ENCODE results near the gene CAPG. TPM values are rescaled to one million over a fixed set of nuclear protein-coding genes. Genes with fewer than 3 reads are reported as not detected.

CAPG gene
- total RNA-seq, 1 experiment from 2014 or later, result 117 TPM

DNA sequence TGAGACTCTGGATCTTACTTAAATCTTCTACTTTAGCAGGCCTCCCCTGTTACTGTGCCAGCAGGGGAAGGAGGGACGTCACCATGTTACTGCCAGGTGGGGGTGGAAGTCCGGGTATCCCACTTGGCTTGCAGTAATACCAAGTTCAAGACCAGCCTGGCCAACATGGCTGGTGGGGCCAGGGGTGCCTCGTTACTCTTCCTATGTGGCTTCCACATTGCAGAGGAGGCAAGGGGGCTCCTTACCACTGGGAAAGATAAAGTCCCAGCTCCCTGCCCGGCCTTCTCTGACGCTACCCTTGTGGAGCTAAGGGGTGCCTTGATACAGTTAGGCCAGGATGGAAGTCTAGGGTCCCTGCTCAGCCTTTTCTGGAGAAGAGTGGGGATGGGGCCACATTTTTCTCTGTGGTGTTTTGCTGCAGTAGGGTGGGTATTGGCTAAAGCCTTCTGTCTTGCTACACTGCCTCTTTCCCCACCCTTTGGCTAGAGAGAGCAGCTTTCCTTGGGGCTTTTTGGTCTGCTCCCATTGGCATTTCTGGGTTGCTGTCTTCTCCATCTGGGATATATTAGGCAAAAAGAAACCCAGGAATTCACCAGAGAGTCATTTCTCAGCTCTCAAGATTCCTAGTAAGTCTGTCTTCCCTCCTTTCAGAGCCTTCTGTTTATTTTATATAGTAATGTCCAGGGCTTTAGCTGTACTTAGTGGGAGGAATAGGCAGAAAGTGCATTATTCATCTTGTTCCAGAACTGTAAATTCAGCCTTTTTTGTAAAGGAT lies 33.7 kb downstream of the CAPG start:
- H3K4me3 Mint-ChIP-seq, result no peak overlapping the region
- TF ChIP-seq, protein P1, sequence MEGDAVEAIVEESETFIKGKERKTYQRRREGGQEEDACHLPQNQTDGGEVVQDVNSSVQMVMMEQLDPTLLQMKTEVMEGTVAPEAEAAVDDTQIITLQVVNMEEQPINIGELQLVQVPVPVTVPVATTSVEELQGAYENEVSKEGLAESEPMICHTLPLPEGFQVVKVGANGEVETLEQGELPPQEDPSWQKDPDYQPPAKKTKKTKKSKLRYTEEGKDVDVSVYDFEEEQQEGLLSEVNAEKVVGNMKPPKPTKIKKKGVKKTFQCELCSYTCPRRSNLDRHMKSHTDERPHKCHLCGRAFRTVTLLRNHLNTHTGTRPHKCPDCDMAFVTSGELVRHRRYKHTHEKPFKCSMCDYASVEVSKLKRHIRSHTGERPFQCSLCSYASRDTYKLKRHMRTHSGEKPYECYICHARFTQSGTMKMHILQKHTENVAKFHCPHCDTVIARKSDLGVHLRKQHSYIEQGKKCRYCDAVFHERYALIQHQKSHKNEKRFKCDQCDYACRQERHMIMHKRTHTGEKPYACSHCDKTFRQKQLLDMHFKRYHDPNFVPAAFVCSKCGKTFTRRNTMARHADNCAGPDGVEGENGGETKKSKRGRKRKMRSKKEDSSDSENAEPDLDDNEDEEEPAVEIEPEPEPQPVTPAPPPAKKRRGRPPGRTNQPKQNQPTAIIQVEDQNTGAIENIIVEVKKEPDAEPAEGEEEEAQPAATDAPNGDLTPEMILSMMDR (IDR thresholded peaks at IDR 0.05), result no peak
- TF ChIP-seq ELF4 (CRISPR knock-in tag; IDR thresholded peaks at IDR 0.05; ENCODE audit: low read depth) (no peak), TEAD4 (CRISPR knock-in tag; IDR thresholded peaks at IDR 0.05) (no peak), ZNF396 (CRISPR knock-in tag; IDR thresholded peaks at IDR 0.05; ENCODE audit: borderline replicate concordance) (no peak), SP1 (CRISPR knock-in tag; conservative IDR thresholded peaks at IDR 0.05) (no peak), TCF7 (CRISPR knock-in tag; IDR thresholded peaks at IDR 0.05; ENCODE audit: low read depth) (no peak), FOXJ3 (CRISPR knock-in tag; IDR thresholded peaks at IDR 0.05; ENCODE audit: borderline replicate concordance) (no peak), JUN (CRISPR knock-in tag; IDR thresholded peaks at IDR 0.05) (no peak), ATF1 (CRISPR knock-in tag; IDR thresholded peaks at IDR 0.05) (no peak), PRRX2 (CRISPR knock-in tag; IDR thresholded peaks at IDR 0.05) (no peak)
- TF ChIP-seq, protein P2, sequence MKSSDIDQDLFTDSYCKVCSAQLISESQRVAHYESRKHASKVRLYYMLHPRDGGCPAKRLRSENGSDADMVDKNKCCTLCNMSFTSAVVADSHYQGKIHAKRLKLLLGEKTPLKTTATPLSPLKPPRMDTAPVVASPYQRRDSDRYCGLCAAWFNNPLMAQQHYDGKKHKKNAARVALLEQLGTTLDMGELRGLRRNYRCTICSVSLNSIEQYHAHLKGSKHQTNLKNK (CRISPR knock-in tag; IDR thresholded peaks at IDR 0.05), result no peak
- TF ChIP-seq, protein P3, sequence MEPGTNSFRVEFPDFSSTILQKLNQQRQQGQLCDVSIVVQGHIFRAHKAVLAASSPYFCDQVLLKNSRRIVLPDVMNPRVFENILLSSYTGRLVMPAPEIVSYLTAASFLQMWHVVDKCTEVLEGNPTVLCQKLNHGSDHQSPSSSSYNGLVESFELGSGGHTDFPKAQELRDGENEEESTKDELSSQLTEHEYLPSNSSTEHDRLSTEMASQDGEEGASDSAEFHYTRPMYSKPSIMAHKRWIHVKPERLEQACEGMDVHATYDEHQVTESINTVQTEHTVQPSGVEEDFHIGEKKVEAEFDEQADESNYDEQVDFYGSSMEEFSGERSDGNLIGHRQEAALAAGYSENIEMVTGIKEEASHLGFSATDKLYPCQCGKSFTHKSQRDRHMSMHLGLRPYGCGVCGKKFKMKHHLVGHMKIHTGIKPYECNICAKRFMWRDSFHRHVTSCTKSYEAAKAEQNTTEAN (CRISPR knock-in tag; IDR thresholded peaks at IDR 0.05), result no peak
- TF ChIP-seq, protein P4, sequence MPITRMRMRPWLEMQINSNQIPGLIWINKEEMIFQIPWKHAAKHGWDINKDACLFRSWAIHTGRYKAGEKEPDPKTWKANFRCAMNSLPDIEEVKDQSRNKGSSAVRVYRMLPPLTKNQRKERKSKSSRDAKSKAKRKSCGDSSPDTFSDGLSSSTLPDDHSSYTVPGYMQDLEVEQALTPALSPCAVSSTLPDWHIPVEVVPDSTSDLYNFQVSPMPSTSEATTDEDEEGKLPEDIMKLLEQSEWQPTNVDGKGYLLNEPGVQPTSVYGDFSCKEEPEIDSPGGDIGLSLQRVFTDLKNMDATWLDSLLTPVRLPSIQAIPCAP (CRISPR knock-in tag; IDR thresholded peaks at IDR 0.05), result no peak
- TF ChIP-seq, protein P5, sequence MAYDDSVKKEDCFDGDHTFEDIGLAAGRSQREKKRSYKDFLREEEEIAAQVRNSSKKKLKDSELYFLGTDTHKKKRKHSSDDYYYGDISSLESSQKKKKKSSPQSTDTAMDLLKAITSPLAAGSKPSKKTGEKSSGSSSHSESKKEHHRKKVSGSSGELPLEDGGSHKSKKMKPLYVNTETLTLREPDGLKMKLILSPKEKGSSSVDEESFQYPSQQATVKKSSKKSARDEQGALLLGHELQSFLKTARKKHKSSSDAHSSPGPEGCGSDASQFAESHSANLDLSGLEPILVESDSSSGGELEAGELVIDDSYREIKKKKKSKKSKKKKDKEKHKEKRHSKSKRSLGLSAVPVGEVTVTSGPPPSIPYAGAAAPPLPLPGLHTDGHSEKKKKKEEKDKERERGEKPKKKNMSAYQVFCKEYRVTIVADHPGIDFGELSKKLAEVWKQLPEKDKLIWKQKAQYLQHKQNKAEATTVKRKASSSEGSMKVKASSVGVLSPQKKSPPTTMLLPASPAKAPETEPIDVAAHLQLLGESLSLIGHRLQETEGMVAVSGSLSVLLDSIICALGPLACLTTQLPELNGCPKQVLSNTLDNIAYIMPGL (CRISPR knock-in tag; IDR thresholded peaks at IDR 0.05), result no peak
- TF ChIP-seq, protein P6, sequence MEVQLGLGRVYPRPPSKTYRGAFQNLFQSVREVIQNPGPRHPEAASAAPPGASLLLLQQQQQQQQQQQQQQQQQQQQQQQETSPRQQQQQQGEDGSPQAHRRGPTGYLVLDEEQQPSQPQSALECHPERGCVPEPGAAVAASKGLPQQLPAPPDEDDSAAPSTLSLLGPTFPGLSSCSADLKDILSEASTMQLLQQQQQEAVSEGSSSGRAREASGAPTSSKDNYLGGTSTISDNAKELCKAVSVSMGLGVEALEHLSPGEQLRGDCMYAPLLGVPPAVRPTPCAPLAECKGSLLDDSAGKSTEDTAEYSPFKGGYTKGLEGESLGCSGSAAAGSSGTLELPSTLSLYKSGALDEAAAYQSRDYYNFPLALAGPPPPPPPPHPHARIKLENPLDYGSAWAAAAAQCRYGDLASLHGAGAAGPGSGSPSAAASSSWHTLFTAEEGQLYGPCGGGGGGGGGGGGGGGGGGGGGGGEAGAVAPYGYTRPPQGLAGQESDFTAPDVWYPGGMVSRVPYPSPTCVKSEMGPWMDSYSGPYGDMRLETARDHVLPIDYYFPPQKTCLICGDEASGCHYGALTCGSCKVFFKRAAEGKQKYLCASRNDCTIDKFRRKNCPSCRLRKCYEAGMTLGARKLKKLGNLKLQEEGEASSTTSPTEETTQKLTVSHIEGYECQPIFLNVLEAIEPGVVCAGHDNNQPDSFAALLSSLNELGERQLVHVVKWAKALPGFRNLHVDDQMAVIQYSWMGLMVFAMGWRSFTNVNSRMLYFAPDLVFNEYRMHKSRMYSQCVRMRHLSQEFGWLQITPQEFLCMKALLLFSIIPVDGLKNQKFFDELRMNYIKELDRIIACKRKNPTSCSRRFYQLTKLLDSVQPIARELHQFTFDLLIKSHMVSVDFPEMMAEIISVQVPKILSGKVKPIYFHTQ (CRISPR knock-in tag; IDR thresholded peaks at IDR 0.05), result no peak
- TF ChIP-seq, protein P7, sequence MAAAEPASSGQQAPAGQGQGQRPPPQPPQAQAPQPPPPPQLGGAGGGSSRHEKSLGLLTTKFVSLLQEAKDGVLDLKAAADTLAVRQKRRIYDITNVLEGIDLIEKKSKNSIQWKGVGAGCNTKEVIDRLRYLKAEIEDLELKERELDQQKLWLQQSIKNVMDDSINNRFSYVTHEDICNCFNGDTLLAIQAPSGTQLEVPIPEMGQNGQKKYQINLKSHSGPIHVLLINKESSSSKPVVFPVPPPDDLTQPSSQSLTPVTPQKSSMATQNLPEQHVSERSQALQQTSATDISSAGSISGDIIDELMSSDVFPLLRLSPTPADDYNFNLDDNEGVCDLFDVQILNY (CRISPR knock-in tag; IDR thresholded peaks at IDR 0.05), result no peak
- TF ChIP-seq, protein P8, sequence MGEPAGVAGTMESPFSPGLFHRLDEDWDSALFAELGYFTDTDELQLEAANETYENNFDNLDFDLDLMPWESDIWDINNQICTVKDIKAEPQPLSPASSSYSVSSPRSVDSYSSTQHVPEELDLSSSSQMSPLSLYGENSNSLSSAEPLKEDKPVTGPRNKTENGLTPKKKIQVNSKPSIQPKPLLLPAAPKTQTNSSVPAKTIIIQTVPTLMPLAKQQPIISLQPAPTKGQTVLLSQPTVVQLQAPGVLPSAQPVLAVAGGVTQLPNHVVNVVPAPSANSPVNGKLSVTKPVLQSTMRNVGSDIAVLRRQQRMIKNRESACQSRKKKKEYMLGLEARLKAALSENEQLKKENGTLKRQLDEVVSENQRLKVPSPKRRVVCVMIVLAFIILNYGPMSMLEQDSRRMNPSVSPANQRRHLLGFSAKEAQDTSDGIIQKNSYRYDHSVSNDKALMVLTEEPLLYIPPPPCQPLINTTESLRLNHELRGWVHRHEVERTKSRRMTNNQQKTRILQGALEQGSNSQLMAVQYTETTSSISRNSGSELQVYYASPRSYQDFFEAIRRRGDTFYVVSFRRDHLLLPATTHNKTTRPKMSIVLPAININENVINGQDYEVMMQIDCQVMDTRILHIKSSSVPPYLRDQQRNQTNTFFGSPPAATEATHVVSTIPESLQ (CRISPR knock-in tag; IDR thresholded peaks at IDR 0.05), result no peak
- TF ChIP-seq, protein P9, sequence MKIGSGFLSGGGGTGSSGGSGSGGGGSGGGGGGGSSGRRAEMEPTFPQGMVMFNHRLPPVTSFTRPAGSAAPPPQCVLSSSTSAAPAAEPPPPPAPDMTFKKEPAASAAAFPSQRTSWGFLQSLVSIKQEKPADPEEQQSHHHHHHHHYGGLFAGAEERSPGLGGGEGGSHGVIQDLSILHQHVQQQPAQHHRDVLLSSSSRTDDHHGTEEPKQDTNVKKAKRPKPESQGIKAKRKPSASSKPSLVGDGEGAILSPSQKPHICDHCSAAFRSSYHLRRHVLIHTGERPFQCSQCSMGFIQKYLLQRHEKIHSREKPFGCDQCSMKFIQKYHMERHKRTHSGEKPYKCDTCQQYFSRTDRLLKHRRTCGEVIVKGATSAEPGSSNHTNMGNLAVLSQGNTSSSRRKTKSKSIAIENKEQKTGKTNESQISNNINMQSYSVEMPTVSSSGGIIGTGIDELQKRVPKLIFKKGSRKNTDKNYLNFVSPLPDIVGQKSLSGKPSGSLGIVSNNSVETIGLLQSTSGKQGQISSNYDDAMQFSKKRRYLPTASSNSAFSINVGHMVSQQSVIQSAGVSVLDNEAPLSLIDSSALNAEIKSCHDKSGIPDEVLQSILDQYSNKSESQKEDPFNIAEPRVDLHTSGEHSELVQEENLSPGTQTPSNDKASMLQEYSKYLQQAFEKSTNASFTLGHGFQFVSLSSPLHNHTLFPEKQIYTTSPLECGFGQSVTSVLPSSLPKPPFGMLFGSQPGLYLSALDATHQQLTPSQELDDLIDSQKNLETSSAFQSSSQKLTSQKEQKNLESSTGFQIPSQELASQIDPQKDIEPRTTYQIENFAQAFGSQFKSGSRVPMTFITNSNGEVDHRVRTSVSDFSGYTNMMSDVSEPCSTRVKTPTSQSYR (CRISPR knock-in tag; IDR thresholded peaks at IDR 0.05), result no peak

More for the DNA sequence above, 33.7 kb downstream of the CAPG start:
- Mint-ChIP-seq H3K27me3 (ENCODE audit: low read depth) (no peaks in the 10 kb centered on the region), H3K27ac (no peak overlapping the region), H3K4me1 (no peaks in the 10 kb centered on the region), H3K9me3 (peaks cover 19% of the 10 kb centered on the region), H3K36me3 (peaks cover 47% of the 10 kb centered on the region)
- ChIA-PET POLR2A (no interaction called here), CTCF (interaction anchor here (1.3 to 2.0 kb wide), 2 partner anchors 15 to 176 kb away, joined by 4 read pairs; no protein-coding TSS in a partner anchor)
- no peak for DNase-seq (ENCODE audit: low spot score)
- ATAC-seq, result no peak

Measured in WTC11 (cell line).